GM12878 (cell line): ENCODE measurements around the gene SLCO3A1. TPM values are rescaled to one million over a fixed set of nuclear protein-coding genes. Genes with fewer than 3 reads are reported as not detected.

Source experiments
- ATAC-seq: fragments of 200-7000 bp; cut with Tn5 transposase; 3 replicates; pipeline ENCODE4 v1.9.1; 2020; ENCODE audit warnings: mild to moderate bottlenecking, moderate library complexity
- BruUV-seq: library from RNA; stranded (reverse); fragments of 400-500 nt; replicated peaks from 2 replicates; lab custom pipeline; 2021; lab: Mats Ljungman, UMichigan
- CTCF ChIA-PET: fragments of 300-600 bp; sonication (Branson Sonifier 250); formaldehyde crosslinking; extraction: SDS; loops from one replicate; lab custom pipeline; 2021; ENCODE audit warnings: inconsistent platforms; lab: Yijun Ruan, JAX
- POLR2A ChIA-PET: fragments of 350-600 bp; formaldehyde crosslinking; extraction: SDS; loops from one replicate; lab custom pipeline; 2021; ENCODE audit warnings: inconsistent platforms; lab: Charles Lee
- RAD21 ChIA-PET: fragments of 300-600 bp; sonication (Branson Sonifier 250); formaldehyde crosslinking; loops from one replicate; lab custom pipeline; 2023; ENCODE audit warnings: antibody characterized with exemption; ENCODE audit not compliant: unreplicated experiment; lab: Charles Lee
- SMC1A ChIA-PET: fragments of 300-600 bp; sonication (Branson Sonifier 250); formaldehyde crosslinking; loops from one replicate; lab custom pipeline; 2023; ENCODE audit not compliant: unreplicated experiment, uncharacterized antibody; lab: Charles Lee
- DNase-seq: peaks from one replicate; pipeline ENCODE4 v3.0.0-alpha.2; 2011; ENCODE audit warnings: low read depth, low spot score
- FAIRE-seq: peaks from 3 replicates; lab custom pipeline; 2011; peaks lifted over from hg19 to GRCh38; lab: Jason Lieb, UNC
- H2AFZ ChIP-seq: 2 replicates; pipeline ENCODE4 v1.6.0; 2011; ENCODE audit warnings: low read depth, low read length, control low read depth; ENCODE audit not compliant: control insufficient read depth
- H3K27ac ChIP-seq: 2 replicates; pipeline ENCODE4 v1.5.1; 2011; ENCODE audit warnings: control low read depth; ENCODE audit not compliant: control insufficient read depth, insufficient read depth
- H3K27me3 ChIP-seq, 2 experiments: replicated peaks in 1 of 2; 2 replicates each; pipeline versions ENCODE4 v1.6.0 to v1.6.1; 2011; ENCODE audit warnings: low read length in 1 of 2; ENCODE audit not compliant: control insufficient read depth in 2 of 2, insufficient read depth in 2 of 2
- H3K36me3 ChIP-seq, 2 experiments: 2 replicates each; pipeline ENCODE4 v1.5.1; 2011; ENCODE audit warnings: low read length in 1 of 2; ENCODE audit not compliant: control insufficient read depth in 2 of 2, insufficient read depth in 2 of 2
- H3K4me1 ChIP-seq: 2 replicates; pipeline ENCODE4 v1.6.1; 2011; ENCODE audit warnings: mild to moderate bottlenecking, low read length, moderate library complexity, mixed read lengths; ENCODE audit not compliant: control insufficient read depth, insufficient read depth
- H3K4me2 ChIP-seq: 2 replicates; pipeline ENCODE4 v1.6.0; 2011; ENCODE audit warnings: control low read depth; ENCODE audit not compliant: control insufficient read depth, insufficient read depth
- H3K4me3 ChIP-seq: fragments of 200-600 bp; sonication (generic); 2 replicates; pipeline ENCODE4 v1.5.1; 2016
- H3K79me2 ChIP-seq: 2 replicates; pipeline ENCODE4 v1.6.0; 2011; ENCODE audit warnings: low read length; ENCODE audit not compliant: control insufficient read depth, insufficient read depth
- H3K9ac ChIP-seq: 2 replicates; pipeline ENCODE4 v1.8.0; 2011; ENCODE audit warnings: low read length, control low read depth, mixed read lengths; ENCODE audit not compliant: control insufficient read depth, insufficient read depth
- H3K9me3 ChIP-seq: replicated peaks from 3 replicates; pipeline ENCODE4 v1.5.1; 2011; ENCODE audit warnings: mild to moderate bottlenecking, low read length; ENCODE audit not compliant: control insufficient read depth, insufficient read depth
- H4K20me1 ChIP-seq: 2 replicates; pipeline ENCODE4 v1.6.0; 2011; ENCODE audit not compliant: control insufficient read depth, insufficient read depth
- BHLHE40 ChIP-seq, 2 experiments: fragments of 450-650 bp in 1 of 2; IDR thresholded peaks; 2 replicates each; pipeline ENCODE4 v1.6.1; 2011 to 2017; ENCODE audit warnings: low read depth in 2 of 2, borderline replicate concordance in 1 of 2, improper control_type of control experiment in 1 of 2, low read length in 1 of 2, mild to moderate bottlenecking in 1 of 2
- BRCA1 ChIP-seq: IDR thresholded peaks from 2 replicates; pipeline ENCODE4 v1.6.1; 2011; ENCODE audit warnings: low read depth, low read length, improper control_type of control experiment
- CEBPB ChIP-seq, 2 experiments: fragments of 150-350 bp in 1 of 2; IDR thresholded peaks; 2 replicates each; pipeline ENCODE4 v1.6.1; 2012 to 2014; ENCODE audit warnings: low read depth in 2 of 2, low read length in 2 of 2, borderline replicate concordance in 1 of 2, inconsistent platforms in 1 of 2
- FOXM1 ChIP-seq: IDR thresholded peaks from 2 replicates; pipeline ENCODE4 v1.6.1; 2012; ENCODE audit warnings: low read depth, mild to moderate bottlenecking, inconsistent platforms, low read length, moderate library complexity
- JUNB ChIP-seq: IDR thresholded peaks from 2 replicates; pipeline ENCODE4 v1.6.1; 2016; ENCODE audit warnings: antibody characterized with exemption, mild to moderate bottlenecking
- KDM1A ChIP-seq: fragments of 200-600 bp; sonication (generic); IDR thresholded peaks from 2 replicates; pipeline ENCODE4 v1.6.1; 2016; ENCODE audit warnings: borderline replicate concordance
- NFXL1 ChIP-seq: fragments of 450-650 bp; IDR thresholded peaks from 2 replicates; pipeline ENCODE4 v1.6.1; 2017; ENCODE audit warnings: antibody characterized with exemption, mild to moderate bottlenecking, borderline replicate concordance
- POLR2AphosphoS2 ChIP-seq: IDR thresholded peaks from 2 replicates; pipeline ENCODE4 v1.6.1; 2011; ENCODE audit warnings: low read depth, mild to moderate bottlenecking, low read length, improper control_type of control experiment, moderate library complexity
- RBBP5 ChIP-seq: fragments of 200-600 bp; sonication (generic); conservative IDR thresholded peaks from 2 replicates; pipeline ENCODE4 v1.6.1; 2016
- SPI1 ChIP-seq: IDR thresholded peaks from 2 replicates; pipeline ENCODE4 v1.6.1; 2011; ENCODE audit warnings: low read depth, mild to moderate bottlenecking, low read length, moderate library complexity, borderline replicate concordance; ENCODE audit not compliant: insufficient read depth
- SREBF1 ChIP-seq: IDR thresholded peaks from 2 replicates; pipeline ENCODE4 v1.6.1; 2012; ENCODE audit warnings: mild to moderate bottlenecking, low read length
- SRF ChIP-seq, 2 experiments: IDR thresholded peaks; 2 replicates each; pipeline ENCODE4 v1.6.1; 2011; ENCODE audit warnings: low read depth in 2 of 2, low read length in 2 of 2, mild to moderate bottlenecking in 1 of 2, moderate library complexity in 1 of 2
- USF1 ChIP-seq: IDR thresholded peaks from 2 replicates; pipeline ENCODE4 v1.6.1; 2011; ENCODE audit warnings: borderline replicate concordance, low read depth, mild to moderate bottlenecking, moderate library complexity, mixed read lengths, low read length; ENCODE audit not compliant: insufficient read depth; ENCODE audit errors: extremely low read length
- WGBS: methylation state at CpG from one replicate; pipeline ENCODE4 v1.1.6; 2016; ENCODE audit warnings: low lambda C conversion rate; ENCODE audit not compliant: insufficient replicate concordance, insufficient coverage; ENCODE audit errors: missing lambda C conversion rate; 5-methylcytosine and 5-hydroxymethylcytosine counted together
- in situ Hi-C: fragments of 300-500 bp; cut with MboI; formaldehyde crosslinking; loops from 9 replicates; pipeline ENCODE4 v1.14.3; 2018; ENCODE audit warnings: mixed read lengths
- intact Hi-C: fragments of 100-400 bp; cut with micrococcal nuclease; formaldehyde crosslinking; loops from one replicate; pipeline ENCODE4 v1.14.2; 2022; ENCODE audit not compliant: unreplicated experiment
- polyA plus RNA-seq, 11 experiments: library from polyadenylated mRNA; depleted of rRNA in 4 of 11; unstranded in 6 of 11; stranded (reverse) in 5 of 11; fragments of >200 nt; fragmentation: Nextera tagmentation in 4 of 11; fragmentation: Illumina TruSeq in 1 of 11; extraction: Ambion mirVana in 4 of 11; extraction: Trizol in 1 of 11; gene quantifications; 1 replicate in 1 of 11; 2 replicates in 10 of 11; pipeline versions ENCODE4 v1.2.1 to v1.2.3, GENCODE V29; 2011 to 2016; ENCODE audit warnings: inconsistent platforms in 2 of 11, missing spikeins in 2 of 11, low read depth in 1 of 11
- total RNA-seq, 4 experiments: library from RNA; depleted of rRNA in 3 of 4; stranded (reverse); fragments of >200 nt in 3 of 4; fragmentation: Illumina TruSeq in 1 of 4; extraction: Trizol in 1 of 4; gene quantifications; 2 replicates each; pipeline versions ENCODE4 v1.2.1 to v1.2.3, GENCODE V29; 2013 to 2021
- TF ChIP-seq, protein P1 (sequence below): IDR thresholded peaks from 2 replicates; pipeline ENCODE4 v1.6.1; 2011; ENCODE audit warnings: borderline replicate concordance, low read depth, mild to moderate bottlenecking, moderate library complexity, low read length; ENCODE audit not compliant: insufficient read depth, poor library complexity, severe bottlenecking

SLCO3A1 gene
- total and polyA plus RNA-seq, 10 of the 15 experiments (the other 5 are each of a cell fraction or from before 2014, with no cell fraction given), result 0.05 to 5.9 (median 0.31) TPM

DNA sequence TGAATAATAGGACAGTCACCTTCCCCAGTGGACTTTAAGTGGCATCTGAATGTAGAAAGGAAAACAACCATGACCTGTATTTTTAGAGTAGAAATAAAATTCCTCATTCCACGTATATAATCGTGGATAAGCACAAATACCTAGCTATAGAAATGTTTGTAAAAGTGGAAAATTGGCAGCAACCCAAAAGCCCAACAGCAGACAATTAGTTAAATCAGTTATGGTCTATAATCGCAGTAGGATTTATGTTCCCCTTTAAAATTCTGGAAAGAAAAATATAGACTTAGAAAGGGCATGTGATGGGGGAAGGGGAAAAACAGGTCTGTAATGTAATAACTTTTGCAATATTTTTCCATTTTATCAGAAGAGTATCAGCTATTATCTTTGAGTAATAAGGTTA is 298.2 kb downstream of the SLCO3A1 start:
- POLR2A ChIA-PET, result no interaction called here
- RAD21 ChIA-PET, result no interaction called here
- in situ Hi-C loops (no loop called here), intact Hi-C loops (no loop called here)
- CTCF ChIA-PET, result no interaction called here
- H4K20me1 ChIP-seq, result no peaks in the 10 kb centered on the region
- no peak overlapping the region for H2AFZ ChIP-seq
- TF ChIP-seq BRCA1 (no peak), USF1 (no peak), SREBF1 (no peak), FOXM1 (no peak), SRF (IDR thresholded peaks at IDR 0.05; ENCODE audit: low read depth in 2 of 2, low read length in 2 of 2) (no peak), RBBP5 (no peak), SPI1 (no peak), KDM1A (no peak), POLR2AphosphoS2 (no peak), JUNB (no peak), CEBPB (IDR thresholded peaks at IDR 0.05; ENCODE audit: borderline replicate concordance in 1 of 2, low read depth in 2 of 2, low read length in 2 of 2) (no peak), NFXL1 (no peak), BHLHE40 (IDR thresholded peaks at IDR 0.05; ENCODE audit: borderline replicate concordance in 1 of 2, low read depth in 2 of 2, low read length in 1 of 2) (no peak)
- TF ChIP-seq, protein P1, sequence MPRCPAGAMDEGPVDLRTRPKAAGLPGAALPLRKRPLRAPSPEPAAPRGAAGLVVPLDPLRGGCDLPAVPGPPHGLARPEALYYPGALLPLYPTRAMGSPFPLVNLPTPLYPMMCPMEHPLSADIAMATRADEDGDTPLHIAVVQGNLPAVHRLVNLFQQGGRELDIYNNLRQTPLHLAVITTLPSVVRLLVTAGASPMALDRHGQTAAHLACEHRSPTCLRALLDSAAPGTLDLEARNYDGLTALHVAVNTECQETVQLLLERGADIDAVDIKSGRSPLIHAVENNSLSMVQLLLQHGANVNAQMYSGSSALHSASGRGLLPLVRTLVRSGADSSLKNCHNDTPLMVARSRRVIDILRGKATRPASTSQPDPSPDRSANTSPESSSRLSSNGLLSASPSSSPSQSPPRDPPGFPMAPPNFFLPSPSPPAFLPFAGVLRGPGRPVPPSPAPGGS, result no peak
- H3K27ac ChIP-seq, result no peak overlapping the region
- no peak overlapping the region for H3K4me3 ChIP-seq
- no peaks in the 10 kb centered on the region; a peak in 1 of 4 replicates for H3K36me3 ChIP-seq
- H3K27me3 ChIP-seq, result no peaks in the 10 kb centered on the region
- no peaks in the 10 kb centered on the region for H3K9me3 ChIP-seq
- no TSS peak for BruUV-seq
- H3K9ac ChIP-seq, result no peak overlapping the region
- no peaks in the 10 kb centered on the region for H3K79me2 ChIP-seq
- ATAC-seq (no peak), DNase-seq (no peak), FAIRE-seq (no peak)
- no peaks in the 10 kb centered on the region for H3K4me1 ChIP-seq
- WGBS, result 26% methylated on average over 3 of the region's 3 CpGs
- SMC1A ChIA-PET, result no interaction called here
- no peak overlapping the region for H3K4me2 ChIP-seq
